22Rv1 (cell line): ENCODE results near the gene FRMD4B.

Experiments used
- ZFX ChIP-seq: fragments of 450-650 bp; IDR thresholded peaks from 2 replicates; pipeline ENCODE4 v1.6.1; 2017; ENCODE audit warnings: antibody characterized with exemption, borderline replicate concordance
- TF ChIP-seq, protein P1 (sequence below): fragments of 450-650 bp; IDR thresholded peaks from 2 replicates; pipeline ENCODE4 v1.5.1; 2017; ENCODE audit warnings: mild to moderate bottlenecking

DNA sequence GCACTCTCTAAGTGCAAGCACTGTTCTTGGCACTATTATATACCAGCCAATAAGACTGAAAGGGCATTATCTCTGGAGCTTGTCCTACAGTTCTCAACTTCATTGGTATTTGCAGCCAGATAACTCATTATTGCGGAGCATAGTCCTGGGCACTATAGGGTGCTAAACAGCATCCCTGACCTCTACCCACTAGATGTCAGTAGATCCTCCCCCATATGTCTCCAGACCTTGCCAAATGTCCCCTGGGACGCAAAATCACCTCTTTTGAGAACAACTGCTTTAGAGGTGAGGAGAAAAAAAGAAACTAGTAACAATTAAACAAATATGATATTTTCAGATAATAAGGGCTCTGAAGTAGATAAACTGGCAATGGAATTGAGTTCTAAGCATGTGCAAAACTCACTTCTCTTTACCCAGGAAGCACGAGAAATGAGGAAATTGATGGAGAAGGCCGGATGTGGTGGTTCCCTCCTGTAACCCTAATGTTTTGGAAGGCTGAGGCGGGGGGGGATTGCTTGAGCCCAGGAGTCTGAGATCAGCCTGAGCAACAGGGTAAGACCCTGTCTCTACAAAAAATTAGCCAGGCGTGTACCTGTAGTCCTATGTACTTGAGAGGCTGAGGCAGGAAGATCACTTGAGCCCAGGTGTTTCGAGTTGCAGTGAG, 61.4 kb downstream of the FRMD4B start:
- TF ChIP-seq, protein P1, sequence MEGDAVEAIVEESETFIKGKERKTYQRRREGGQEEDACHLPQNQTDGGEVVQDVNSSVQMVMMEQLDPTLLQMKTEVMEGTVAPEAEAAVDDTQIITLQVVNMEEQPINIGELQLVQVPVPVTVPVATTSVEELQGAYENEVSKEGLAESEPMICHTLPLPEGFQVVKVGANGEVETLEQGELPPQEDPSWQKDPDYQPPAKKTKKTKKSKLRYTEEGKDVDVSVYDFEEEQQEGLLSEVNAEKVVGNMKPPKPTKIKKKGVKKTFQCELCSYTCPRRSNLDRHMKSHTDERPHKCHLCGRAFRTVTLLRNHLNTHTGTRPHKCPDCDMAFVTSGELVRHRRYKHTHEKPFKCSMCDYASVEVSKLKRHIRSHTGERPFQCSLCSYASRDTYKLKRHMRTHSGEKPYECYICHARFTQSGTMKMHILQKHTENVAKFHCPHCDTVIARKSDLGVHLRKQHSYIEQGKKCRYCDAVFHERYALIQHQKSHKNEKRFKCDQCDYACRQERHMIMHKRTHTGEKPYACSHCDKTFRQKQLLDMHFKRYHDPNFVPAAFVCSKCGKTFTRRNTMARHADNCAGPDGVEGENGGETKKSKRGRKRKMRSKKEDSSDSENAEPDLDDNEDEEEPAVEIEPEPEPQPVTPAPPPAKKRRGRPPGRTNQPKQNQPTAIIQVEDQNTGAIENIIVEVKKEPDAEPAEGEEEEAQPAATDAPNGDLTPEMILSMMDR: peak; percentile 25; the same call in 1 of the 2 replicates
- TF ChIP-seq ZFX: no peak
